ENCODE results near the gene SLC12A7. TPM values are rescaled to one million over a fixed set of nuclear protein-coding genes. Genes with fewer than 3 reads are reported as not detected.

The SLC12A7 gene
- total RNA-seq, 1 experiment from 2014 or later: 48.2 TPM

DNA sequence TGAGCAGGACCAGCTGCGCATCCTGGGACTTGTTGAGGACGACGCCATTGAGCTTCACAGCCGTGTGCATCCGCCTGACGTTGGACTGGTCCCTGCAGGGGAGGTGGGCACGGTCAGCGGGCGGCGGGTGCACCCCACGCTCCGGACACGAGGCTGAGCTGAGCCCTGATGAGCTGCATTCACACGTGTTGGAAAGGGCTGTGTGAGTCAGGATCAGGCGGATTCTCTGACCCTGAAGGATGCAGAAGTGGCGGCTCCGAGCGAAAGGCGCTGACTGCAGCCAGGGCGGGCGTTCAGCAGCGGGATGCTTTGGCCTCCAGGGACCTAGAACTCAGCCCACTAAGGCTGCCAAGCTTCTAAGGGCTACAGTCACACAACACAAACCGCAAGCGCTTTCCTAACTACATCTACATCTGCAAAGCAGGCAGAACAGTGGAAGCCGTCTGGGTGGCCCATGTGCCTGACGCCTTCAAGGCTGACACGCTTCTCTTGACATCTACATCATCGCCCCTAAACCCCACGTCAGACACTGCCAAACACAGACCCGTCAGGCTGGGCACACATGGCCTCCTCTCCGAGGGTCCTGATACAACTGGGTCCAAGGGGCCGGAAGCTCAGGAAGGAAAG, 58.4 kb downstream of the SLC12A7 start:
- H3K4me3 ChIP-seq (ENCODE audit: low read length): no peak overlapping the region
- no peaks in the 10 kb centered on the region for H3K27me3 ChIP-seq (ENCODE audit: low read length)
- H3K9me2 ChIP-seq (replicated peaks; ENCODE audit: low read length): no peaks in the 10 kb centered on the region
- H3K9me3 ChIP-seq (ENCODE audit: low read length): no peaks in the 10 kb centered on the region
- H3F3A ChIP-seq (ENCODE audit: low read length, unreplicated experiment): no peaks in the 10 kb centered on the region
- no peak for TF ChIP-seq EZH2phosphoT487 (IDR thresholded peaks at IDR 0.05; ENCODE audit: borderline replicate concordance, low read length)
- no peak for TF ChIP-seq CTCF (conservative IDR thresholded peaks at IDR 0.05; ENCODE audit: low read depth, low read length)
- no peak for TF ChIP-seq EZH2 (IDR thresholded peaks at IDR 0.05; ENCODE audit: low read length, unreplicated experiment)
- H3K4me2 ChIP-seq (ENCODE audit: low read length): no peak overlapping the region
- no peaks in the 10 kb centered on the region for H4K20me1 ChIP-seq (ENCODE audit: low read length)
- no TSS peak for BruUV-seq (replicated peaks)
- intact Hi-C loops (cut with micrococcal nuclease): no loop called here
- peaks cover 12% of the 10 kb centered on the region; the same call in 1 of the 2 replicates for H3K36me3 ChIP-seq (ENCODE audit: low read depth, low read length)
- DNase-seq (no peak), ATAC-seq (no peak)
- ChIA-PET CTCF (no interaction called here), POLR2A (ENCODE audit: unreplicated experiment) (no interaction called here)
- no peaks in the 10 kb centered on the region for H3K79me2 ChIP-seq (ENCODE audit: low read length)
- H3K4me1 ChIP-seq (ENCODE audit: insufficient read depth, low read length): no peaks in the 10 kb centered on the region
- no peak overlapping the region for H3K9ac ChIP-seq (ENCODE audit: low read length)
- H2AFZ ChIP-seq (ENCODE audit: low read length): no peak overlapping the region
- no peak overlapping the region for H3K27ac ChIP-seq (ENCODE audit: low read length)

DNA sequence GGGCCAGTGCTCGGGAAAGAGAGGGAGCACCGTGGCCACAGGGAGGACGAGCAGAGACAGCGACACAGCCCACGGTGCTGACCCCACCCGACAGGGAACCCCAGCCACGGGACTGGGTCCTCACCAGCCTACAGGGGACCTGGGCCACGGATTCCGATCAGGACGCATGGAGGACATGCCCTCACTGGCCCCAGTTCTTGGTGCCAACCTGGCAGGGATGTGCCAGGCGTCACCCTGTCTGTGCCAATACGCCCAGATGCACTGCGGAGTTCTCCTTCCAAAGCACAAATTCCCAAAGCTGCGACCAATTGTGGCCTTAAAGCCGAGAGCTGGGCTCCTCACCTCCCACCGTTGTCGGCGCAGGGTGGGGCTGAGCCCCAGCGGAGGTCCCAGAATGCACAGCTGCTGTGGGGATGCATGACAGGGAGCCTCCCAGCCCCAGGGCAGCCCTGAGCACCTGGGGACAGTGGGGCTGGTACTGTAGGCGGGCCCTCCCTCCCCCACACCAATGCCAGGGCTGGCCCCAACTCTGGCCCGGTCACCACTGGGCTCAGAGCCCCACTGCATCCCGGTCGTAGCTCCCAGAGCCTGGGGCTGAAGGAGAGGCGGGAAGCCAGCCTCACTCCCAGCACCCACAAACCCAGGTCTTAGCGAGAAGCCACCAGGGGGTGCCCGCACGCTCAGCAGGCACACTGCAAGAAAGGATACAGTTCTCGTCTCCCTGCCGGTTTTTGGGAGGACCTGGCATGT, 59.0 kb downstream of the SLC12A7 start:
- TF ChIP-seq CTCF (conservative IDR thresholded peaks at IDR 0.05; ENCODE audit: low read depth, low read length): 0 out of 2 replicates have a peak, but pooled peaks have one; percentile 9
- TF ChIP-seq EZH2phosphoT487 (IDR thresholded peaks at IDR 0.05; ENCODE audit: borderline replicate concordance, low read length): no peak
- BruUV-seq (replicated peaks): no TSS peak
- no peaks in the 10 kb centered on the region for H3K79me2 ChIP-seq (ENCODE audit: low read length)
- H3K9ac ChIP-seq (ENCODE audit: low read length): no peak overlapping the region
- ATAC-seq (no peak), DNase-seq (no peak)
- ChIA-PET CTCF (no interaction called here), POLR2A (ENCODE audit: unreplicated experiment) (no interaction called here)
- no peak overlapping the region for H3K4me2 ChIP-seq (ENCODE audit: low read length)
- H3K9me3 ChIP-seq (ENCODE audit: low read length): no peaks in the 10 kb centered on the region
- no peaks in the 10 kb centered on the region for H3K4me1 ChIP-seq (ENCODE audit: insufficient read depth, low read length)
- H3K27ac ChIP-seq (ENCODE audit: low read length): no peak overlapping the region
- no peaks in the 10 kb centered on the region for H3K27me3 ChIP-seq (ENCODE audit: low read length)
- H2AFZ ChIP-seq (ENCODE audit: low read length): no peak overlapping the region
- H4K20me1 ChIP-seq (ENCODE audit: low read length): no peaks in the 10 kb centered on the region
- peaks cover 12% of the 10 kb centered on the region; the same call in 1 of the 2 replicates for H3K36me3 ChIP-seq (ENCODE audit: low read depth, low read length)
- no peaks in the 10 kb centered on the region for H3K9me2 ChIP-seq (replicated peaks; ENCODE audit: low read length)
- intact Hi-C loops (cut with micrococcal nuclease): no loop called here
- H3F3A ChIP-seq (ENCODE audit: low read length, unreplicated experiment): no peaks in the 10 kb centered on the region
- no peak overlapping the region for H3K4me3 ChIP-seq (ENCODE audit: low read length)

DNA sequence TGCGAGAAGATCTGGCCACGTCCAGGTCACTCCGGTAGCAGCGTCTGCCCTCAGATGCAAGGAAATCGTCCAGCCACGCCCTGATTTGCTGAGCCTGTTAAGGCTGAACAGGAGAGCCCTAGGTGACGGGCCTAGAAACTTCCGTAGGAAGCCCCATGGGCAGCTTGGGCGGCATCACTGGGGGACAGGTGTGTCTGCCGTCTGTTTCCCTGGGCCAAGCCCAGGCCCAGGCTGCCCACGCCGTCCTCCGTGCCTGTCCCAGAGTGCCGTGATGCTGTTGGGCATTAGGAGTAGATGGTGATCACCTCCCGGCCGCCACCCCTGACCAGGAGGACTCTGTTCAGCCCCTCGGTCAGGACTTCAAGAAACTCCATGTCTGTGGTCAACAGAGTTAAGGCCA, 59.8 kb downstream of the SLC12A7 start:
- H3F3A ChIP-seq (ENCODE audit: low read length, unreplicated experiment): no peaks in the 10 kb centered on the region
- H3K79me2 ChIP-seq (ENCODE audit: low read length): no peaks in the 10 kb centered on the region
- H3K36me3 ChIP-seq (ENCODE audit: low read depth, low read length): peaks cover 10% of the 10 kb centered on the region; the same call in 1 of the 2 replicates
- no peak overlapping the region for H3K27ac ChIP-seq (ENCODE audit: low read length)
- POLR2A ChIA-PET (ENCODE audit: unreplicated experiment): no interaction called here
- no peaks in the 10 kb centered on the region for H3K9me3 ChIP-seq (ENCODE audit: low read length)
- ATAC-seq (no peak), DNase-seq (no peak)
- no peaks in the 10 kb centered on the region for H3K4me1 ChIP-seq (ENCODE audit: insufficient read depth, low read length)
- H3K4me3 ChIP-seq (ENCODE audit: low read length): no peak overlapping the region
- H4K20me1 ChIP-seq (ENCODE audit: low read length): no peaks in the 10 kb centered on the region
- TF ChIP-seq EZH2phosphoT487 (IDR thresholded peaks at IDR 0.05; ENCODE audit: borderline replicate concordance, low read length) (no peak), CTCF (conservative IDR thresholded peaks at IDR 0.05; ENCODE audit: low read depth, low read length) (no peak), EZH2 (IDR thresholded peaks at IDR 0.05; ENCODE audit: low read length, unreplicated experiment) (no peak)
- no peaks in the 10 kb centered on the region for H3K27me3 ChIP-seq (ENCODE audit: low read length)
- H2AFZ ChIP-seq (ENCODE audit: low read length): no peak overlapping the region
- no peak overlapping the region for H3K9ac ChIP-seq (ENCODE audit: low read length)
- H3K9me2 ChIP-seq (replicated peaks; ENCODE audit: low read length): no peaks in the 10 kb centered on the region
- no TSS peak for BruUV-seq (replicated peaks)
- intact Hi-C loops (cut with micrococcal nuclease): no loop called here
- no peak overlapping the region for H3K4me2 ChIP-seq (ENCODE audit: low read length)
- CTCF ChIA-PET: no interaction called here

All from PC-3 (cell line).